B cell (primary cell): Measurements from ENCODE around the gene AUP1. TPM values are rescaled to one million over a fixed set of nuclear protein-coding genes. Genes with fewer than 3 reads are reported as not detected.

Source experiments
- ATAC-seq: fragments of 200-7000 bp; cut with Tn5 transposase; one replicate; pipeline ENCODE4 v1.10.0; 2021; ENCODE audit warnings: low read depth, mild to moderate bottlenecking, moderate number of reproducible peaks, moderate library complexity
- CTCF ChIA-PET: fragments of 350-600 bp; sonication (Branson Sonifier 250); formaldehyde crosslinking; loops from one replicate; lab custom pipeline; 2021; ENCODE audit warnings: antibody characterized with exemption, inconsistent platforms; lab: Charles Lee
- POLR2A ChIA-PET: fragments of 350-600 bp; sonication (Branson Sonifier 250); formaldehyde crosslinking; loops from one replicate; lab custom pipeline; 2021; ENCODE audit warnings: antibody characterized with exemption; lab: Charles Lee
- DNase-seq: peaks from one replicate; pipeline ENCODE4 v3.0.0; 2013
- H2AFZ ChIP-seq: 2 replicates; pipeline ENCODE4 v1.6.1; 2012; ENCODE audit warnings: mild to moderate bottlenecking, low read depth, low read length; ENCODE audit not compliant: insufficient read depth, poor library complexity, severe bottlenecking
- H3K27ac ChIP-seq, 2 donors: 1 replicate in 1 of 2; 2 replicates in 1 of 2; pipeline ENCODE4 v1.5.1; 2012 to 2013; ENCODE audit warnings: low read length in 2 of 2, mild to moderate bottlenecking in 2 of 2, moderate library complexity in 1 of 2
- H3K27me3 ChIP-seq, 4 experiments: fragments of 200-600 bp in 1 of 4; sonication (generic) in 1 of 4; replicated peaks in 1 of 4; 1 replicate in 2 of 4; 2 replicates in 2 of 4; pipeline versions ENCODE4 v1.6.1 to v1.7.0; 2013 to 2016; ENCODE audit warnings: low read length in 3 of 4, mild to moderate bottlenecking in 2 of 4, mixed read lengths in 1 of 4, moderate library complexity in 1 of 4; ENCODE audit not compliant: insufficient read depth in 4 of 4, control insufficient read depth in 3 of 4; ENCODE audit errors: control extremely low read depth in 1 of 4
- H3K36me3 ChIP-seq, 2 experiments: replicated peaks in 1 of 2; 1 replicate in 1 of 2; 2 replicates in 1 of 2; pipeline versions ENCODE4 v1.6.1 to v1.7.1; 2013; ENCODE audit warnings: low read length in 1 of 2; ENCODE audit not compliant: insufficient read depth in 2 of 2, control insufficient read depth in 1 of 2; ENCODE audit errors: control extremely low read depth in 1 of 2, extremely low read depth in 1 of 2
- H3K4me1 ChIP-seq, 2 donors: fragments of 200-600 bp in 1 of 2; sonication (generic) in 1 of 2; 1 replicate in 1 of 2; 2 replicates in 1 of 2; pipeline versions ENCODE4 v1.5.1 to v1.6.1; 2013 to 2017; ENCODE audit warnings: low read length in 2 of 2; ENCODE audit not compliant: control insufficient read depth in 2 of 2, insufficient read depth in 2 of 2
- H3K4me2 ChIP-seq: replicated peaks from 2 replicates; pipeline ENCODE3; 2012; ENCODE audit warnings: mild to moderate bottlenecking, low read depth, low read length; ENCODE audit not compliant: poor library complexity, severe bottlenecking
- H3K4me3 ChIP-seq, 5 experiments: fragments of 200-600 bp in 1 of 5; sonication (generic) in 1 of 5; 1 replicate in 3 of 5; 2 replicates in 2 of 5; pipeline versions ENCODE4 v1.5.1 to v1.7.0; 2011 to 2016; ENCODE audit warnings: low read length in 4 of 5, mild to moderate bottlenecking in 4 of 5, low read depth in 2 of 5, control low read depth in 1 of 5, moderate library complexity in 1 of 5; ENCODE audit not compliant: insufficient read depth in 1 of 5; ENCODE audit errors: control extremely low read depth in 1 of 5, extremely low read depth in 1 of 5
- H3K79me2 ChIP-seq: fragments of 200-600 bp; sonication (generic); one replicate; pipeline ENCODE4 v1.6.0; 2016; ENCODE audit warnings: low read length; ENCODE audit not compliant: control insufficient read depth, insufficient read depth
- H3K9ac ChIP-seq: fragments of 200-600 bp; sonication (generic); 2 replicates; pipeline ENCODE4 v1.6.1; 2017; ENCODE audit warnings: mild to moderate bottlenecking, low read length, moderate library complexity
- H3K9me3 ChIP-seq, 3 donors: one replicate each; pipeline versions ENCODE4 v1.6.1 to v1.7.1; 2013; ENCODE audit warnings: low read length in 2 of 3; ENCODE audit not compliant: control insufficient read depth in 2 of 3, insufficient read depth in 1 of 3; ENCODE audit errors: control extremely low read depth in 1 of 3
- H4K20me1 ChIP-seq: 2 replicates; pipeline ENCODE4 v1.6.0; 2012; ENCODE audit warnings: mild to moderate bottlenecking, low read length; ENCODE audit not compliant: insufficient read depth, control insufficient read depth, poor library complexity, severe bottlenecking
- H3K27ac Mint-ChIP-seq: one replicate; pipeline ENCODE4 v1.8.0; 2021; ENCODE audit warnings: mixed read lengths
- H3K27me3 Mint-ChIP-seq: one replicate; pipeline ENCODE4 v1.8.0; 2021; ENCODE audit warnings: mixed read lengths
- H3K4me1 Mint-ChIP-seq: one replicate; pipeline ENCODE4 v1.8.0; 2021; ENCODE audit warnings: mixed read lengths
- H3K4me3 Mint-ChIP-seq: one replicate; pipeline ENCODE4 v1.8.0; 2021; ENCODE audit warnings: mixed read lengths
- H3K9me3 Mint-ChIP-seq: one replicate; pipeline ENCODE4 v1.8.0; 2022; ENCODE audit warnings: mixed read lengths; ENCODE audit not compliant: insufficient read depth
- EZH2 ChIP-seq: IDR thresholded peaks from 2 replicates; pipeline ENCODE4 v1.6.1; 2012; ENCODE audit warnings: borderline replicate concordance, low read depth, mild to moderate bottlenecking, moderate library complexity, low read length; ENCODE audit not compliant: insufficient read depth, poor library complexity, severe bottlenecking
- WGBS: methylation state at CpG from one replicate; pipeline ENCODE4 v1.1.5; 2013; ENCODE audit warnings: missing lambda C conversion rate; ENCODE audit not compliant: insufficient coverage; 5-methylcytosine and 5-hydroxymethylcytosine counted together
- intact Hi-C: fragments of 100-400 bp; cut with micrococcal nuclease; formaldehyde crosslinking; loops from one replicate; pipeline ENCODE4 v1.10.0; 2022
- polyA minus RNA-seq: library from RNA; depleted of rRNA, polyadenylated mRNA; stranded (reverse); fragments of >200 nt; gene quantifications from 2 replicates; pipeline ENCODE4 v1.2.3, GENCODE V29; 2012
- polyA plus RNA-seq: library from polyadenylated mRNA; depleted of rRNA; stranded (reverse); fragments of >200 nt; gene quantifications from 2 replicates; pipeline ENCODE4 v1.2.3, GENCODE V29; 2012
- total RNA-seq, 2 donors: library from RNA; stranded (reverse); fragments of 120-200 nt in 1 of 2; gene quantifications; 1 replicate in 1 of 2; 2 replicates in 1 of 2; pipeline versions ENCODE4 v1.2.3 to v1.2.4, GENCODE V29; 2013 to 2022
- TF ChIP-seq, protein P1 (sequence below): fragments of 200-600 bp; IDR thresholded peaks from one replicate; pipeline ENCODE4 v1.8.0; 2022; ENCODE audit warnings: antibody characterized with exemption, mild to moderate bottlenecking

Gene AUP1, protein sequence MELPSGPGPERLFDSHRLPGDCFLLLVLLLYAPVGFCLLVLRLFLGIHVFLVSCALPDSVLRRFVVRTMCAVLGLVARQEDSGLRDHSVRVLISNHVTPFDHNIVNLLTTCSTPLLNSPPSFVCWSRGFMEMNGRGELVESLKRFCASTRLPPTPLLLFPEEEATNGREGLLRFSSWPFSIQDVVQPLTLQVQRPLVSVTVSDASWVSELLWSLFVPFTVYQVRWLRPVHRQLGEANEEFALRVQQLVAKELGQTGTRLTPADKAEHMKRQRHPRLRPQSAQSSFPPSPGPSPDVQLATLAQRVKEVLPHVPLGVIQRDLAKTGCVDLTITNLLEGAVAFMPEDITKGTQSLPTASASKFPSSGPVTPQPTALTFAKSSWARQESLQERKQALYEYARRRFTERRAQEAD
- total RNA-seq (190 and 201 TPM in 2 replicates), polyA plus RNA-seq (525 and 574 TPM in 2 replicates), polyA minus RNA-seq (145 and 157 TPM in 2 replicates)
- total RNA-seq (2013) = 122 TPM

DNA sequence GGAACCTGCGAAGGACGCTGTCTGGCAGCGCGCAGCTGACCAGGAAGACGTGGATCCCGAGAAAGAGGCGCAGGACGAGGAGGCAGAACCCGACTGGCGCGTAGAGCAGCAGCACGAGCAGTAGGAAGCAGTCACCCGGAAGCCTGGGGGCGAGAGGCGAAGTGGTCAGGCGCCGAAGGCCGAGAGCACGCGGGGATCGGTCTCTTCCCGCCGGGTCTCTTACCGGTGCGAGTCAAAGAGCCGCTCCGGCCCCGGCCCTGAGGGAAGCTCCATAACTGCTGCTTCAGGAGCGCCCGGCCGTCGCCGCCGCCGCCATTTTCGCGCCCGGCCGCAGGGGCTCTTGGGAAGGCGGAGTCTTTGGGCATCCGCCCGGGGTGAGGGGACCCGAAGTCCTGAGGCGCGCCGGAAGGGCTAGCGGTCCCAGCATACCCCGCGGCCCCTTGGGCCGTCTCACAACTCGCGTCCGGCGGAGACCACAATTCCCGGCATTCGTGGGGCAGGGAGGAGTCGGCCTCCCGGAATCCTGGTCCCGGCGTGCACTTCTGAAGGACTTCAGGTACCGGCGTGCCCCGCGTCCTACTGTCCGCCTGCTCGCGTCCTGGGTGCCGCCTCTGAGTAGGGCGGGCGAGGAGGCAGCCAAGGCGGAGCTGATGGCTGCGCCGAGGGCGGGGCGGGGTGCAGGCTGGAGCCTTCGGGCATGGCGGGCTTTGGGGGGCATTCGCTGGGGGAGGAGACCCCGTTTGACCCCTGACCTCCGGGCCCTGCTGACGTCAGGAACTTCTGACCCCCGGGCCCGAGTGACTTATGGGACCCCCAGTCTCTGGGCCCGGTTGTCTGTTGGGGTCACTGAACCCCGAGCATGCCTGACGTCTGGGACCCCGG, at the start of gene AUP1, which contains the start of gene HTRA2:
AUP1 (minus strand) TSS at position 350 of the 882 bp plus-strand sequence; CDS start at position 273, 77 bp downstream.
HTRA2 (plus strand) TSS at position 577 of the 882 bp plus-strand sequence; CDS start at position 651, 74 bp downstream.
- WGBS = under 1% methylated on average over 87 of the region's 87 CpGs
- peaks cover 0 to 49% of the 10 kb centered on the region in 2 experiments for H3K36me3 ChIP-seq
- peak within 1 kb of the TSS; percentile 81 for H2AFZ ChIP-seq

More for the DNA sequence above, at the start of gene AUP1, which contains the start of gene HTRA2:
- peak within 1 kb of the TSS; percentile 78 for H3K9ac ChIP-seq
- DNase-seq (peak; percentile 95), ATAC-seq (peak; percentile 87)
- POLR2A ChIA-PET = interaction anchor here (1.0 to 2.7 kb wide), 12 partner anchors 10 to 348 kb away, joined by 3 to 19 read pairs (median 7); partner anchors contain the start of genes CCDC142, INO80B, MRPL53 and PCGF1
- CTCF ChIA-PET = interaction anchor here (0.7 to 9.6 kb wide), 10 partner anchors 13 to 382 kb away, joined by 3 to 71 read pairs (median 4); partner anchors contain the start of genes BOLA3, CCDC142, PCGF1 and TTC31
- H4K20me1 ChIP-seq = peaks cover 17% of the 10 kb centered on the region
- no peaks in the 10 kb centered on the region for H3K9me3 ChIP-seq
- H3K4me1 Mint-ChIP-seq = peaks cover 43% of the 10 kb centered on the region
- intact Hi-C loops = loop anchor here (1.0 to 5.0 kb wide), 12 partner anchors 22 to 1297 kb away; partner anchors contain the start of genes C2orf81, CCT7, DOK1 and INO80B
- H3K27me3 Mint-ChIP-seq = no peaks in the 10 kb centered on the region
- H3K4me3 Mint-ChIP-seq = peak within 1 kb of the TSS; percentile 97
- H3K27ac ChIP-seq = peak within 1 kb of the TSS; percentile 84 to 90
- no peaks in the 10 kb centered on the region for H3K9me3 Mint-ChIP-seq
- no peaks in the 10 kb centered on the region for H3K27me3 ChIP-seq
- peaks cover 39 to 49% of the 10 kb centered on the region in 2 donors for H3K4me1 ChIP-seq
- H3K4me3 ChIP-seq = peak within 1 kb of the TSS; percentile 62 to 98 (median 70)
- peaks cover 31% of the 10 kb centered on the region for H3K79me2 ChIP-seq
- H3K4me2 ChIP-seq = peak within 1 kb of the TSS; percentile 95
- peak within 1 kb of the TSS; percentile 96 for H3K27ac Mint-ChIP-seq
- TF ChIP-seq, protein P1, sequence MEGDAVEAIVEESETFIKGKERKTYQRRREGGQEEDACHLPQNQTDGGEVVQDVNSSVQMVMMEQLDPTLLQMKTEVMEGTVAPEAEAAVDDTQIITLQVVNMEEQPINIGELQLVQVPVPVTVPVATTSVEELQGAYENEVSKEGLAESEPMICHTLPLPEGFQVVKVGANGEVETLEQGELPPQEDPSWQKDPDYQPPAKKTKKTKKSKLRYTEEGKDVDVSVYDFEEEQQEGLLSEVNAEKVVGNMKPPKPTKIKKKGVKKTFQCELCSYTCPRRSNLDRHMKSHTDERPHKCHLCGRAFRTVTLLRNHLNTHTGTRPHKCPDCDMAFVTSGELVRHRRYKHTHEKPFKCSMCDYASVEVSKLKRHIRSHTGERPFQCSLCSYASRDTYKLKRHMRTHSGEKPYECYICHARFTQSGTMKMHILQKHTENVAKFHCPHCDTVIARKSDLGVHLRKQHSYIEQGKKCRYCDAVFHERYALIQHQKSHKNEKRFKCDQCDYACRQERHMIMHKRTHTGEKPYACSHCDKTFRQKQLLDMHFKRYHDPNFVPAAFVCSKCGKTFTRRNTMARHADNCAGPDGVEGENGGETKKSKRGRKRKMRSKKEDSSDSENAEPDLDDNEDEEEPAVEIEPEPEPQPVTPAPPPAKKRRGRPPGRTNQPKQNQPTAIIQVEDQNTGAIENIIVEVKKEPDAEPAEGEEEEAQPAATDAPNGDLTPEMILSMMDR = no peak
- no peak for TF ChIP-seq EZH2
